Endothelial cell of umbilical vein (primary cell): ENCODE data around the gene FOXP4. TPM values are rescaled to one million over a fixed set of nuclear protein-coding genes. Genes with fewer than 3 reads are reported as not detected.

Experiments used
- BruUV-seq: library from RNA; stranded (reverse); fragments of 400-500 nt; replicated peaks from 2 replicates; lab custom pipeline; 2021; lab: Mats Ljungman, UMichigan
- CTCF ChIA-PET: fragments of 300-600, 350-600 bp; sonication (Branson Sonifier 250); formaldehyde crosslinking; loops from one replicate; lab custom pipeline; 2021; ENCODE audit warnings: antibody characterized with exemption, inconsistent platforms; lab: Charles Lee
- POLR2A ChIA-PET: fragments of 300-600, 350-600 bp; sonication (Branson Sonifier 250); formaldehyde crosslinking; loops from one replicate; lab custom pipeline; 2021; ENCODE audit warnings: antibody characterized with exemption, inconsistent platforms; lab: Charles Lee
- DNase-seq: peaks from one replicate; pipeline ENCODE4 v3.0.0-alpha.2; 2011; ENCODE audit warnings: low read depth, low spot score
- FAIRE-seq: peaks from 2 replicates; lab custom pipeline; 2011; peaks lifted over from hg19 to GRCh38; lab: Jason Lieb, UNC
- H2AFZ ChIP-seq: 2 replicates; pipeline ENCODE4 v1.6.0; 2012; ENCODE audit warnings: low read depth, low read length, control low read depth, inconsistent platforms
- H3K27ac ChIP-seq: 2 replicates; pipeline ENCODE4 v1.5.1; 2011; ENCODE audit warnings: low read depth, mild to moderate bottlenecking, control low read depth, low read length, moderate library complexity; ENCODE audit not compliant: insufficient read depth
- H3K27me3 ChIP-seq, 2 experiments: 2 replicates each; pipeline versions ENCODE4 v1.6.0 to v1.6.1; 2011; ENCODE audit warnings: low read length in 2 of 2, mixed read lengths in 1 of 2; ENCODE audit not compliant: control insufficient read depth in 2 of 2, insufficient read depth in 2 of 2
- H3K36me3 ChIP-seq, 2 experiments: 2 replicates in 1 of 2; 3 replicates in 1 of 2; pipeline ENCODE4 v1.5.1; 2011; ENCODE audit warnings: low read length in 2 of 2, mild to moderate bottlenecking in 1 of 2, moderate library complexity in 1 of 2; ENCODE audit not compliant: control insufficient read depth in 2 of 2, insufficient read depth in 2 of 2; ENCODE audit errors: extremely low read depth in 1 of 2
- H3K4me1 ChIP-seq: 3 replicates; pipeline ENCODE4 v1.5.1; 2011; ENCODE audit warnings: mild to moderate bottlenecking, low read length; ENCODE audit not compliant: control insufficient read depth, insufficient read depth; ENCODE audit errors: extremely low read depth
- H3K4me2 ChIP-seq: 2 replicates; pipeline ENCODE4 v1.6.1; 2011; ENCODE audit warnings: low read length, control low read depth, mixed read lengths; ENCODE audit not compliant: insufficient read depth
- H3K4me3 ChIP-seq, 3 experiments: fragments of 200-600 bp in 1 of 3; sonication (generic), shearing (Covaris generic) in 1 of 3; replicated peaks in 1 of 3; 2 replicates each; pipeline ENCODE4 v1.5.1; 2011 to 2016; ENCODE audit warnings: control low read depth in 3 of 3, low read length in 3 of 3, mild to moderate bottlenecking in 2 of 3, inconsistent platforms in 1 of 3, low read depth in 1 of 3, moderate library complexity in 1 of 3; ENCODE audit not compliant: insufficient read depth in 1 of 3
- H3K79me2 ChIP-seq: 2 replicates; pipeline ENCODE4 v1.6.0; 2012; ENCODE audit warnings: low read length, inconsistent platforms; ENCODE audit not compliant: control insufficient read depth, insufficient read depth
- H3K9ac ChIP-seq: replicated peaks from 2 replicates; pipeline ENCODE3; 2011; ENCODE audit warnings: low read length, control low read depth; ENCODE audit not compliant: insufficient read depth; ENCODE audit errors: extremely low read depth
- H3K9me1 ChIP-seq: replicated peaks from 3 replicates; pipeline ENCODE4 v1.6.0; 2011; ENCODE audit warnings: mild to moderate bottlenecking, low read length; ENCODE audit not compliant: control insufficient read depth, insufficient read depth; ENCODE audit errors: extremely low read depth
- H3K9me3 ChIP-seq: replicated peaks from 2 replicates; pipeline ENCODE4 v1.5.1; 2012; ENCODE audit warnings: low read length, inconsistent platforms; ENCODE audit not compliant: control insufficient read depth, insufficient read depth
- H4K20me1 ChIP-seq: replicated peaks from 2 replicates; pipeline ENCODE3; 2011; ENCODE audit warnings: mild to moderate bottlenecking, low read length; ENCODE audit not compliant: control insufficient read depth, insufficient read depth; ENCODE audit errors: extremely low read depth
- CTCF ChIP-seq, 2 donors: IDR thresholded peaks; 1 replicate in 1 of 2; 2 replicates in 1 of 2; pipeline ENCODE4 v1.5.1; 2011; ENCODE audit warnings: low read length in 2 of 2, mild to moderate bottlenecking in 2 of 2, moderate library complexity in 2 of 2, control low read depth in 1 of 2, inconsistent platforms in 1 of 2, low read depth in 1 of 2; ENCODE audit not compliant: insufficient read depth in 1 of 2; ENCODE audit errors: extremely low read depth in 1 of 2
- EZH2 ChIP-seq: IDR thresholded peaks from 2 replicates; pipeline ENCODE4 v1.6.1; 2012; ENCODE audit warnings: borderline replicate concordance, low read depth, mild to moderate bottlenecking, moderate library complexity, low read length, inconsistent platforms; ENCODE audit not compliant: severe bottlenecking
- FOS ChIP-seq: IDR thresholded peaks from 2 replicates; pipeline ENCODE4 v1.6.1; 2011; ENCODE audit warnings: mild to moderate bottlenecking, low read length, moderate library complexity, borderline replicate concordance; ENCODE audit not compliant: insufficient read depth
- GATA2 ChIP-seq: IDR thresholded peaks from 2 replicates; pipeline ENCODE4 v1.7.0; 2011; ENCODE audit warnings: low read depth, mild to moderate bottlenecking, moderate library complexity, mixed read lengths, low read length; ENCODE audit not compliant: insufficient read length, insufficient read depth
- JUN ChIP-seq: IDR thresholded peaks from 2 replicates; pipeline ENCODE4 v1.6.1; 2011; ENCODE audit warnings: borderline replicate concordance, low read depth; ENCODE audit not compliant: insufficient read length, insufficient read depth
- MAX ChIP-seq: IDR thresholded peaks from 2 replicates; pipeline ENCODE4 v1.6.1; 2011; ENCODE audit not compliant: insufficient read depth, insufficient read length
- MYC ChIP-seq: IDR thresholded peaks from one replicate; pipeline ENCODE4 v1.6.1; 2011; ENCODE audit warnings: mild to moderate bottlenecking, low read depth, low read length
- POLR2A ChIP-seq: IDR thresholded peaks from 2 replicates; pipeline ENCODE4 v1.6.1; 2012; ENCODE audit warnings: low read depth, mild to moderate bottlenecking, control low read depth, low read length
- POLR2AphosphoS5 ChIP-seq: IDR thresholded peaks from 2 replicates; pipeline ENCODE4 v1.6.1; 2012; ENCODE audit warnings: low read depth, mild to moderate bottlenecking, control low read depth, low read length, moderate library complexity; ENCODE audit not compliant: insufficient read depth
- dilution Hi-C: fragments of 300-500 bp; cut with MboI; formaldehyde crosslinking; loops from one replicate; pipeline ENCODE4 v1.15.0; 2019; ENCODE audit warnings: low sequenced_read_pairs; ENCODE audit not compliant: extremely low pct_ligation_motif_present
- intact Hi-C: fragments of 100-400 bp; cut with micrococcal nuclease; formaldehyde crosslinking; loops from one replicate; pipeline ENCODE4 v1.10.0; 2022
- polyA plus RNA-seq, 4 experiments: library from polyadenylated mRNA; depleted of rRNA in 3 of 4; stranded (reverse) in 3 of 4; unstranded in 1 of 4; fragments of >200 nt; gene quantifications; 2 replicates each; pipeline versions ENCODE4 v1.2.1 to v1.2.3, GENCODE V29; 2011 to 2012; ENCODE audit warnings: missing spikeins in 1 of 4
- total RNA-seq: library from RNA; stranded (reverse); gene quantifications from 2 replicates; pipeline ENCODE4 v1.2.3, GENCODE V29; 2021

The FOXP4 gene
- total and polyA plus RNA-seq, 2 donors (not counting 3 experiments of a cell fraction or from before 2014, with no cell fraction given): 5.6 to 23.9 TPM

GRCh38 chr6:41529049-41529448, 17.1 kb upstream of the FOXP4 start:
- Histone ChIP-seq H2AFZ (no peak overlapping the region), H3K27me3 (no peaks in the 10 kb centered on the region), H3K4me2 (no peak overlapping the region), H3K9ac (no peak overlapping the region), H3K9me1 (no peaks in the 10 kb centered on the region), H3K27ac (no peak overlapping the region), H3K4me3 (no peak overlapping the region), H3K36me3 (no peaks in the 10 kb centered on the region), H3K79me2 (no peaks in the 10 kb centered on the region), H3K4me1 (peaks cover 13% of the 10 kb centered on the region), H3K9me3 (no peaks in the 10 kb centered on the region), H4K20me1 (no peaks in the 10 kb centered on the region)
- TF ChIP-seq EZH2: no peak
- no peak for TF ChIP-seq JUN
- no peak for TF ChIP-seq MYC
- no peak for TF ChIP-seq POLR2AphosphoS5
- TF ChIP-seq GATA2: no peak
- TF ChIP-seq MAX: no peak
- TF ChIP-seq CTCF (IDR thresholded peaks at IDR 0.05; ENCODE audit: extremely low read depth in 1 of 2, insufficient read depth in 1 of 2, low read depth in 1 of 2, low read length in 2 of 2): no peak
- TF ChIP-seq POLR2A: no peak
- TF ChIP-seq FOS: no peak
- FAIRE-seq: no peak
- no peak for DNase-seq
- ChIA-PET POLR2A (no interaction called here), CTCF (interaction anchor here (0.8 to 1.3 kb wide), 2 partner anchors 11 to 24 kb away, joined by 4 to 5 read pairs; no protein-coding TSS in a partner anchor)
- dilution Hi-C loops: no loop called here
- BruUV-seq: no TSS peak
- intact Hi-C loops: no loop called here
